Measurements from ENCODE around the gene FYN. TPM values are rescaled to one million over a fixed set of nuclear protein-coding genes. Genes with fewer than 3 reads are reported as not detected.

FYN gene
- total and polyA plus RNA-seq, 2 of the 13 experiments (the other 11 are each of a cell fraction or from before 2014, with no cell fraction given) = 15.5 to 24.6 TPM

DNA sequence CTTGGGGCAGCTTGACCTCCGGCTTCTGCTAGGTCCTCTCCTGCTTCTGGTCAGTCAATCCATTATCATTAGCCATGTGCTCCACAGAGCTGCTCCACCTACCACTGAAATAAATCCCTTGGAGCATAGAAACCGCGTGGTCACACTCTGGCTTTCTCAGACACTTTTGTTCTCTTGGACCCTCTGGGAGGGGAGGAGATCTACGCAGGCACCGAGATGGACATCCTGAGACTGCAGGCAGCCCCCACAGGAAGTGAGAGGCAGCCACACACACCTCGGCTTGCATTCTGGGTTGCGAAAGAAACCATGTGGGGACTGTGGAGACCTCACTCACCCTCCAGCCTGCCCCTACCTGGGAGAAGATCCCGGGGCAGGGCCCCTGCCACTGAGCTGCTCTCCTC lies 79.5 kb downstream of the FYN start (continued):
- TF ChIP-seq, protein P1, sequence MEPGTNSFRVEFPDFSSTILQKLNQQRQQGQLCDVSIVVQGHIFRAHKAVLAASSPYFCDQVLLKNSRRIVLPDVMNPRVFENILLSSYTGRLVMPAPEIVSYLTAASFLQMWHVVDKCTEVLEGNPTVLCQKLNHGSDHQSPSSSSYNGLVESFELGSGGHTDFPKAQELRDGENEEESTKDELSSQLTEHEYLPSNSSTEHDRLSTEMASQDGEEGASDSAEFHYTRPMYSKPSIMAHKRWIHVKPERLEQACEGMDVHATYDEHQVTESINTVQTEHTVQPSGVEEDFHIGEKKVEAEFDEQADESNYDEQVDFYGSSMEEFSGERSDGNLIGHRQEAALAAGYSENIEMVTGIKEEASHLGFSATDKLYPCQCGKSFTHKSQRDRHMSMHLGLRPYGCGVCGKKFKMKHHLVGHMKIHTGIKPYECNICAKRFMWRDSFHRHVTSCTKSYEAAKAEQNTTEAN (CRISPR knock-in tag; conservative IDR thresholded peaks at IDR 0.05) = no peak
- TF ChIP-seq, protein P2, sequence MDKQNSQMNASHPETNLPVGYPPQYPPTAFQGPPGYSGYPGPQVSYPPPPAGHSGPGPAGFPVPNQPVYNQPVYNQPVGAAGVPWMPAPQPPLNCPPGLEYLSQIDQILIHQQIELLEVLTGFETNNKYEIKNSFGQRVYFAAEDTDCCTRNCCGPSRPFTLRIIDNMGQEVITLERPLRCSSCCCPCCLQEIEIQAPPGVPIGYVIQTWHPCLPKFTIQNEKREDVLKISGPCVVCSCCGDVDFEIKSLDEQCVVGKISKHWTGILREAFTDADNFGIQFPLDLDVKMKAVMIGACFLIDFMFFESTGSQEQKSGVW (CRISPR knock-in tag; IDR thresholded peaks at IDR 0.05; ENCODE audit: borderline replicate concordance) = no peak
- TF ChIP-seq, protein P3, sequence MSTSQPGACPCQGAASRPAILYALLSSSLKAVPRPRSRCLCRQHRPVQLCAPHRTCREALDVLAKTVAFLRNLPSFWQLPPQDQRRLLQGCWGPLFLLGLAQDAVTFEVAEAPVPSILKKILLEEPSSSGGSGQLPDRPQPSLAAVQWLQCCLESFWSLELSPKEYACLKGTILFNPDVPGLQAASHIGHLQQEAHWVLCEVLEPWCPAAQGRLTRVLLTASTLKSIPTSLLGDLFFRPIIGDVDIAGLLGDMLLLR (CRISPR knock-in tag; IDR thresholded peaks at IDR 0.05) = 0 out of 2 replicates have a peak, but pooled peaks have one; percentile 53
- TF ChIP-seq NPAS2 (CRISPR knock-in tag; IDR thresholded peaks at IDR 0.05; ENCODE audit: borderline replicate concordance) = no peak
- TF ChIP-seq, protein P4, sequence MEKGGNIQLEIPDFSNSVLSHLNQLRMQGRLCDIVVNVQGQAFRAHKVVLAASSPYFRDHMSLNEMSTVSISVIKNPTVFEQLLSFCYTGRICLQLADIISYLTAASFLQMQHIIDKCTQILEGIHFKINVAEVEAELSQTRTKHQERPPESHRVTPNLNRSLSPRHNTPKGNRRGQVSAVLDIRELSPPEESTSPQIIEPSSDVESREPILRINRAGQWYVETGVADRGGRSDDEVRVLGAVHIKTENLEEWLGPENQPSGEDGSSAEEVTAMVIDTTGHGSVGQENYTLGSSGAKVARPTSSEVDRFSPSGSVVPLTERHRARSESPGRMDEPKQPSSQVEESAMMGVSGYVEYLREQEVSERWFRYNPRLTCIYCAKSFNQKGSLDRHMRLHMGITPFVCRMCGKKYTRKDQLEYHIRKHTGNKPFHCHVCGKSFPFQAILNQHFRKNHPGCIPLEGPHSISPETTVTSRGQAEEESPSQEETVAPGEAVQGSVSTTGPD (CRISPR knock-in tag; IDR thresholded peaks at IDR 0.05) = no peak
- TF ChIP-seq, protein P5, sequence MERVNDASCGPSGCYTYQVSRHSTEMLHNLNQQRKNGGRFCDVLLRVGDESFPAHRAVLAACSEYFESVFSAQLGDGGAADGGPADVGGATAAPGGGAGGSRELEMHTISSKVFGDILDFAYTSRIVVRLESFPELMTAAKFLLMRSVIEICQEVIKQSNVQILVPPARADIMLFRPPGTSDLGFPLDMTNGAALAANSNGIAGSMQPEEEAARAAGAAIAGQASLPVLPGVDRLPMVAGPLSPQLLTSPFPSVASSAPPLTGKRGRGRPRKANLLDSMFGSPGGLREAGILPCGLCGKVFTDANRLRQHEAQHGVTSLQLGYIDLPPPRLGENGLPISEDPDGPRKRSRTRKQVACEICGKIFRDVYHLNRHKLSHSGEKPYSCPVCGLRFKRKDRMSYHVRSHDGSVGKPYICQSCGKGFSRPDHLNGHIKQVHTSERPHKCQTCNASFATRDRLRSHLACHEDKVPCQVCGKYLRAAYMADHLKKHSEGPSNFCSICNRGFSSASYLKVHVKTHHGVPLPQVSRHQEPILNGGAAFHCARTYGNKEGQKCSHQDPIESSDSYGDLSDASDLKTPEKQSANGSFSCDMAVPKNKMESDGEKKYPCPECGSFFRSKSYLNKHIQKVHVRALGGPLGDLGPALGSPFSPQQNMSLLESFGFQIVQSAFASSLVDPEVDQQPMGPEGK (CRISPR knock-in tag; IDR thresholded peaks at IDR 0.05) = peak; percentile 86
- no peak for TF ChIP-seq ZNF672 (CRISPR knock-in tag; IDR thresholded peaks at IDR 0.05)
- TF ChIP-seq ZNF205 (CRISPR knock-in tag; IDR thresholded peaks at IDR 0.05) = 0 out of 2 replicates have a peak, but pooled peaks have one; percentile 31
- TF ChIP-seq SYNCRIP (IDR thresholded peaks at IDR 0.05; ENCODE audit: insufficient read depth, low read depth, low read length) = no peak
- TF ChIP-seq ZNF776 (CRISPR knock-in tag; IDR thresholded peaks at IDR 0.05) = 0 out of 2 replicates have a peak, but pooled peaks have one; percentile 33
- 0 out of 2 replicates have a peak, but pooled peaks have one; percentile 17 for TF ChIP-seq ZNF160 (CRISPR knock-in tag; IDR thresholded peaks at IDR 0.05)
- TF ChIP-seq ZFY (CRISPR knock-in tag; IDR thresholded peaks at IDR 0.05) = peak; percentile 27; the same call in 1 of the 2 replicates
- TF ChIP-seq ZKSCAN8 (CRISPR knock-in tag; IDR thresholded peaks at IDR 0.05; ENCODE audit: borderline replicate concordance) = no peak
- TF ChIP-seq SSRP1 (CRISPR knock-in tag; IDR thresholded peaks at IDR 0.05) = no peak
- TF ChIP-seq, protein P6, sequence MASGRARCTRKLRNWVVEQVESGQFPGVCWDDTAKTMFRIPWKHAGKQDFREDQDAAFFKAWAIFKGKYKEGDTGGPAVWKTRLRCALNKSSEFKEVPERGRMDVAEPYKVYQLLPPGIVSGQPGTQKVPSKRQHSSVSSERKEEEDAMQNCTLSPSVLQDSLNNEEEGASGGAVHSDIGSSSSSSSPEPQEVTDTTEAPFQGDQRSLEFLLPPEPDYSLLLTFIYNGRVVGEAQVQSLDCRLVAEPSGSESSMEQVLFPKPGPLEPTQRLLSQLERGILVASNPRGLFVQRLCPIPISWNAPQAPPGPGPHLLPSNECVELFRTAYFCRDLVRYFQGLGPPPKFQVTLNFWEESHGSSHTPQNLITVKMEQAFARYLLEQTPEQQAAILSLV (CRISPR knock-in tag; IDR thresholded peaks at IDR 0.05; ENCODE audit: borderline replicate concordance) = 0 out of 2 replicates have a peak, but pooled peaks have one; percentile 29
- TF ChIP-seq GABPB1 (CRISPR knock-in tag; IDR thresholded peaks at IDR 0.05) = peak; percentile 80
- TF ChIP-seq ARHGAP35 (CRISPR knock-in tag; IDR thresholded peaks at IDR 0.05; ENCODE audit: borderline replicate concordance) = no peak
- TF ChIP-seq PHF5A (CRISPR knock-in tag; IDR thresholded peaks at IDR 0.05; ENCODE audit: low read depth, unreplicated experiment) = no peak
- 0 out of 4 replicates have a peak, but pooled peaks of 1 of the 2 experiments have one; percentile 31 for TF ChIP-seq EP300 (IDR thresholded peaks at IDR 0.05; ENCODE audit: low read depth in 2 of 2, low read length in 2 of 2)
- no peak for TF ChIP-seq EP300 (CRISPR knock-in tag; IDR thresholded peaks at IDR 0.05; ENCODE audit: borderline replicate concordance)
- peak; percentile 20; the same call in 1 of the 2 replicates for TF ChIP-seq RBFOX2 (IDR thresholded peaks at IDR 0.05; ENCODE audit: low read depth, low read length)
- no peak for TF ChIP-seq ZNF446 (CRISPR knock-in tag; IDR thresholded peaks at IDR 0.05)
- TF ChIP-seq NFRKB (IDR thresholded peaks at IDR 0.05) = no peak
- TF ChIP-seq MYC (CRISPR knock-in tag; IDR thresholded peaks at IDR 0.05; ENCODE audit: borderline replicate concordance) = peak; percentile 82; the same call in 1 of the 2 replicates

Data from HepG2 (cell line).